22Rv1 (cell line): Measurements from ENCODE around the gene NTN1.

ENCODE experiments used
- H3K27ac ChIP-seq: fragments of 450-650 bp; 2 replicates; pipeline ENCODE4 v1.5.1; 2017
- CTCF ChIP-seq: fragments of 450-650 bp; IDR thresholded peaks from 2 replicates; pipeline ENCODE4 v1.5.1; 2017; ENCODE audit warnings: mild to moderate bottlenecking
- ZFX ChIP-seq: fragments of 450-650 bp; IDR thresholded peaks from 2 replicates; pipeline ENCODE4 v1.6.1; 2017; ENCODE audit warnings: antibody characterized with exemption, borderline replicate concordance

NTN1 gene

GRCh38 chr17:9055281-9055680 lies 34.0 kb downstream of the NTN1 start:
- no peak overlapping the region for H3K27ac ChIP-seq
- TF ChIP-seq ZFX (no peak), CTCF (no peak)

GRCh38 chr17:9056566-9056965 lies 35.3 kb downstream of the NTN1 start:
- no peak for TF ChIP-seq CTCF
- TF ChIP-seq ZFX: no peak

GRCh38 chr17:9057310-9057709 lies 36.0 kb downstream of the NTN1 start:
- H3K27ac ChIP-seq: no peak overlapping the region
- no peak for TF ChIP-seq ZFX

More at GRCh38 chr17:9056566-9056965, 35.3 kb downstream of the NTN1 start:
- no peak overlapping the region for H3K27ac ChIP-seq

GRCh38 chr17:9062399-9062902 lies 41.1 kb downstream of the NTN1 start:
- TF ChIP-seq CTCF: no peak
- TF ChIP-seq ZFX: no peak
- no peak overlapping the region for H3K27ac ChIP-seq

GRCh38 chr17:9064311-9064834 lies 43.1 kb downstream of the NTN1 start:
- no peak overlapping the region for H3K27ac ChIP-seq
- TF ChIP-seq ZFX: no peak
- no peak for TF ChIP-seq CTCF

GRCh38 chr17:9071016-9071415 lies 49.7 kb downstream of the NTN1 start:
- TF ChIP-seq CTCF (no peak), ZFX (no peak)
- H3K27ac ChIP-seq: no peak overlapping the region

- no peak for TF ChIP-seq CTCF
- H3K27ac ChIP-seq: no peak overlapping the region
Measured at GRCh38 chr17:9071811-9072498, 50.6 kb downstream of the NTN1 start.
